Fibroblast of villous mesenchyme (primary cell): ENCODE results near the gene PADI4. TPM values are rescaled to one million over a fixed set of nuclear protein-coding genes. Genes with fewer than 3 reads are reported as not detected.

Experiments used
- DNase-seq: peaks from one replicate; pipeline ENCODE4 v3.0.0-alpha.2; 2010; ENCODE audit warnings: low read depth
- H3K4me3 ChIP-seq: 2 replicates; pipeline ENCODE4 v1.5.1; 2011; ENCODE audit warnings: low read depth, mild to moderate bottlenecking, low read length
- total RNA-seq: library from RNA; depleted of rRNA; stranded (reverse); fragments of >200 nt; gene quantifications from 2 replicates; pipeline ENCODE4 v1.2.3, GENCODE V29; 2012
- TF ChIP-seq, protein P1 (sequence below): IDR thresholded peaks from 2 replicates; pipeline ENCODE4 v1.5.1; 2012; ENCODE audit warnings: low read depth, mild to moderate bottlenecking, low read length; ENCODE audit not compliant: insufficient read depth

The PADI4 gene
- total RNA-seq, 1 donor = not detected

DNA sequence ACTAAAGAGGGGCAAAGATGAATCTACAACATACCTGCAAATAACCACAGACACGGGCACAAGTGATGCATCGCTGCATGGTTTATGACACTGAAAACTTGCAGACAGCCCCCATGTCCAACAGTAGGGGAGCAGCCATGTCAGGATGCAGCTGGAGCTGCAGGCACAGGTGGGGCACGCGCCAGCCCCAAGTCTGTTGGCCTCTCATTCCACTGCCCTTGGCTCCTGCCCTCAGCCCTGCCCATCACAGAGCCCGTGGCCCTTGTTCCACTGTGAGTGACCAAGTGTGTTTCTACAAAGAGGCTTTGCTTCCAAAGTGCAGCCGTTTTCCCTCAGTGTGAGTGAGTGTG, 3.2 kb upstream of the PADI4 start:
- TF ChIP-seq, protein P1, sequence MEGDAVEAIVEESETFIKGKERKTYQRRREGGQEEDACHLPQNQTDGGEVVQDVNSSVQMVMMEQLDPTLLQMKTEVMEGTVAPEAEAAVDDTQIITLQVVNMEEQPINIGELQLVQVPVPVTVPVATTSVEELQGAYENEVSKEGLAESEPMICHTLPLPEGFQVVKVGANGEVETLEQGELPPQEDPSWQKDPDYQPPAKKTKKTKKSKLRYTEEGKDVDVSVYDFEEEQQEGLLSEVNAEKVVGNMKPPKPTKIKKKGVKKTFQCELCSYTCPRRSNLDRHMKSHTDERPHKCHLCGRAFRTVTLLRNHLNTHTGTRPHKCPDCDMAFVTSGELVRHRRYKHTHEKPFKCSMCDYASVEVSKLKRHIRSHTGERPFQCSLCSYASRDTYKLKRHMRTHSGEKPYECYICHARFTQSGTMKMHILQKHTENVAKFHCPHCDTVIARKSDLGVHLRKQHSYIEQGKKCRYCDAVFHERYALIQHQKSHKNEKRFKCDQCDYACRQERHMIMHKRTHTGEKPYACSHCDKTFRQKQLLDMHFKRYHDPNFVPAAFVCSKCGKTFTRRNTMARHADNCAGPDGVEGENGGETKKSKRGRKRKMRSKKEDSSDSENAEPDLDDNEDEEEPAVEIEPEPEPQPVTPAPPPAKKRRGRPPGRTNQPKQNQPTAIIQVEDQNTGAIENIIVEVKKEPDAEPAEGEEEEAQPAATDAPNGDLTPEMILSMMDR = no peak
- H3K4me3 ChIP-seq = no peak overlapping the region
- no peak for DNase-seq

DNA sequence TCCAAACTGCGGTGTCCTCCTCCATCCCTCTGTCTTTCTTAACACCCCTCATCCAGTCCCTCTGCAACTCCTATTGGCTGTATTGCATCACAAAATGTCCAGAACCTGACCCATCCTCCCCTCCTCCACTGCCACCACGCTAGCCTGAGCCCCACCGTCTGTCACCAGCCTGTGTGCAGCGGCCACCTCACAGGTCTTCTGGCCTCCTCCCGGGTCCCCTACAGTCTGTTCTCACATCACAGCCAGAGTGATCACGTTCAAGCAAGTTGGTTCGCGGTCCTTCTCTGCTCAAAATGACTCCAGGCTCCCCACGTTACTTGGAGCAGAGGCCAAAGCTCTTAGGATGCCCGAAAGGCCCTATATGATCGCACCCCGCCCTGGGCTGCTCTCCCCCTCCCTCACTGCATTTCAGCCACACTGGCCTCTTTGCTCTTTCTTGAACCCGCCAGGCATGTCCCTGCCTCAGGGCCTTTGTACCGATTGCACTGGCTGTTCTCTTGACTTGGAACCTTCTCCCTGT, 2.4 kb upstream of the PADI4 start:
- TF ChIP-seq, protein P1 = no peak

DNA sequence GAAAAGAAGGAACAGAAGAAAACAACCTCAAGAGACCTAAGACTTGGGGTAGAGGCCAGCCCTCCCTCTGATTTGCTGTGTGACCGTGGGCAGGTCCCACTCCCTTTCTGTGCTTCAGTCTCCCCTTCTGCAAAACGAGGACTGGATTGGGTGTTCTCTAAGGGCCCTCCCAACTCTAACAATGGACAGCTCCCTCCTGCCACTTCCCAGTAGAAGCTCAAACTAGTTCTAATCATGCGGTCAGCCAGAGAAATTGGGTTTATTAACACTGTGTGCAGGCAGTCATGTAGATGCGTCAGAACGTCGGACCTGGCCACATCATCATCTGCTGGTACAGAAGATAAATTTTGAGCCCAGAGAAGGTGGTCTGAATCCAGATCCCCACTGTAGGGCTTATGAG, 1.6 kb upstream of the PADI4 start:
- TF ChIP-seq, protein P1 = no peak
- DNase-seq = no peak
- H3K4me3 ChIP-seq = no peak overlapping the region

More for the DNA sequence above, 2.4 kb upstream of the PADI4 start:
- no peak for DNase-seq
- H3K4me3 ChIP-seq = no peak overlapping the region

DNA sequence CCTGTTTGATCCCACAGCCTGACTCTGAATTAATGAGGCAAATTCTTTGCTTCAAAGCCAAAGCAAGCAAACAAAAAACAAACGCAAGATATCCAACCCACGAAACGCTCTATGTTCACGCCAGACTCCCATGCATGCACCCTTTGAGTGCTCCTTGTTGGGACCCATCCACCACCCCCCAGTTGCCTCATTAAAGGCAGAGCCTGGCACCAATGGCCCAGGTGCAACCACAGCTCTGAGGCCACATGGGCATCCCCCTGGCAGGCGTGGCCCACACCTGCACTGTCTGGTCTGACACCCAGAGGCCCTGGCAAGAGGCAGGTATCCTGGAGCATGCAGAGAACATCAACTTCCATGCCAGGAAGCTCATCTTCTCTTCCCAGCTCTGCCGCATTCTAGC, 1.1 kb upstream of the PADI4 start:
- H3K4me3 ChIP-seq = no peak overlapping the region
- TF ChIP-seq, protein P1 = no peak
- no peak for DNase-seq

DNA sequence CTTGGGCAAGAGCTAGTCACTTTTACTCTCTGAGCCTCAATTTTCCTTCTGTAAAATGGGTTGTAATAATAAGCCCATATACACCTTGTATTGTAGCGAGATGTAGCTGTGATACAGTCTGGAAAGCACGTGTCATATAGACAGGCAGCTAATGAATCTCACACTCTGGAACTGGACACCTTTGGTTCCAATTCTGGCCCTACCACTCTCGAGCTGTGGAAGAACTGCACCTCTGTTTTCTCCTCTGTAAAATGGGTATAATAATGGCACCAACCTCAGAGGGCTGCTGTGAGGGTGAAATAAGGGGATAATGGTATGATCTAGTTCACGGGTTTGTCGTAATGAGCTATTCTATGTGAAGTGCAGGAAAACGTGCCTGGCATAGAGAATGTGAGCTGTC, 668 bp upstream of the PADI4 start:
- TF ChIP-seq, protein P1 = no peak
- DNase-seq = no peak
- no peak overlapping the region for H3K4me3 ChIP-seq

DNA sequence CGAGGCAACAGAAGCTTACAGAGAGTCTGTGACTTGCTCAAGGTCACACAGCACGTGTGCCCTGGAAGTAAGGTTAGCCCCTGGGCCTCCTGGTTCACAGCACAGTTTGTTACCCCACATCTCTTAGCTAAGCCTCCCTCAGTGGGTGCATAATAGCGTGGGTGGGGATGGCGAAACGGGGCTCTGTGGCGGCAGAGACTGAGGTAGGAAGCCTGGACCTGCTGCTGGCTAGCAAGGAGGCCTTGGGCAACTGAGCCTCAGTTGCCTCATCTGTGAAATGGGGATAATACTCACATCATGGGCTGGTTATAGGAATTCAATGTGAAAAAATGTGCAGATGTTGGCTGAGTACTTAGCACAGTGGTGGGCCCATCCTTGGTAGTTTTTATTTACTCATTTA, 596 bp downstream of the PADI4 start:
- no peak for DNase-seq
- no peak overlapping the region for H3K4me3 ChIP-seq
- TF ChIP-seq, protein P1 = no peak

DNA sequence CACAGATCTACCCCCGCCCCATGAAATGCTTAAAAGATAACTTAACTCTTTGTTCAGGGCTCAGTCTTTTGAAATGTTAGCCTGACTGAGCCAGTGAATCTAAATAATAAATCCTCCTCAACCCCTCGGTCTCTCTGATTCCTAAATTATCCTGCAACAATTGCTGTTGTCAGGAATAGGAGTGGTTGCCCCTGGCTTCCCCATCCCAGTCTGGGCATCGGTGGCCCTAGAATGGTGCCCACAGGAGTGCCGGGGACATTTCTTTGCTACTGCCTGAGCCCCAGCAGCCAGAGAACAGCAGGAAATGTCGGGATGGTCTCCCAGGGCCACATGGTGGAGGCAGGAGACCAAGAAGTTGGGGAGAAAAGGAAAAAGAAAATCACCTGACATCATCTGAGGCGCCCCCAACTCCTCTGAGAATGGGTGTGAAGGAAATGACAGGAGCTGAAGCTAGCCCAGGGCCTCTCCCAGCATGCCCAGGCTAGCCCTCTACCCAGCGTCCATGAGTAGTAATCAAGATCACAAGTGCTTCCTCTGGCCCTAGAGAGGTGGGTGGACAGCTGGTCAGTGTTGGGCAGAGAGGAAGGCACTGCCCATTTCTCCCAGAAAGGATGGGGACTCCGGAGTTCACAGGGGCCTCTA, 1.6 kb downstream of the PADI4 start:
- TF ChIP-seq, protein P1 = no peak
- no peak for DNase-seq
- no peak overlapping the region for H3K4me3 ChIP-seq
